Peyer's patch (tissue), 4 donors: ENCODE results near the gene LAMC3.

Source experiments
- POLR2A ChIP-seq, 2 donors: fragments of 450-650 bp; IDR thresholded peaks; one replicate each; pipeline ENCODE4 v1.5.1; 2017; ENCODE audit warnings: antibody characterized with exemption in 2 of 2, mild to moderate bottlenecking in 2 of 2, moderate library complexity in 2 of 2
- TF ChIP-seq, protein P1 (sequence below), 6 experiments: fragments of 450-650 bp in 4 of 6; fragments of 200-600 bp in 2 of 6; sonication (generic) in 1 of 6; IDR thresholded peaks; one replicate each; pipeline ENCODE4 v1.5.1; 2017 to 2019; ENCODE audit warnings: antibody characterized with exemption in 6 of 6, mild to moderate bottlenecking in 3 of 6, moderate library complexity in 1 of 6

- TF ChIP-seq, protein P1, sequence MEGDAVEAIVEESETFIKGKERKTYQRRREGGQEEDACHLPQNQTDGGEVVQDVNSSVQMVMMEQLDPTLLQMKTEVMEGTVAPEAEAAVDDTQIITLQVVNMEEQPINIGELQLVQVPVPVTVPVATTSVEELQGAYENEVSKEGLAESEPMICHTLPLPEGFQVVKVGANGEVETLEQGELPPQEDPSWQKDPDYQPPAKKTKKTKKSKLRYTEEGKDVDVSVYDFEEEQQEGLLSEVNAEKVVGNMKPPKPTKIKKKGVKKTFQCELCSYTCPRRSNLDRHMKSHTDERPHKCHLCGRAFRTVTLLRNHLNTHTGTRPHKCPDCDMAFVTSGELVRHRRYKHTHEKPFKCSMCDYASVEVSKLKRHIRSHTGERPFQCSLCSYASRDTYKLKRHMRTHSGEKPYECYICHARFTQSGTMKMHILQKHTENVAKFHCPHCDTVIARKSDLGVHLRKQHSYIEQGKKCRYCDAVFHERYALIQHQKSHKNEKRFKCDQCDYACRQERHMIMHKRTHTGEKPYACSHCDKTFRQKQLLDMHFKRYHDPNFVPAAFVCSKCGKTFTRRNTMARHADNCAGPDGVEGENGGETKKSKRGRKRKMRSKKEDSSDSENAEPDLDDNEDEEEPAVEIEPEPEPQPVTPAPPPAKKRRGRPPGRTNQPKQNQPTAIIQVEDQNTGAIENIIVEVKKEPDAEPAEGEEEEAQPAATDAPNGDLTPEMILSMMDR (IDR thresholded peaks at IDR 0.05): no peak
- TF ChIP-seq POLR2A (IDR thresholded peaks at IDR 0.05): no peak
Observed at GRCh38 chr9:131031005-131031641, 22.1 kb downstream of the LAMC3 start.
